T-helper 1 cell treated with Interleukin-12 subunit alpha and Interleukin-12 subunit beta and Interleukin-4 antibody, amounts not matched to agents 30 μg/mL and 1 μg/mL, for 36 hours (primary cell): Measurements from ENCODE around the gene ANKLE1.
"Not testable (repeated sequence)": the region's sequence is repeated elsewhere in the genome, so short reads cannot be mapped to it uniquely, and the experiment has no call there.

ENCODE experiments used
- H3K27ac Mint-ChIP-seq: one replicate; pipeline ENCODE4 v1.8.0; 2021; ENCODE audit warnings: mild to moderate bottlenecking, mixed read lengths
- H3K27me3 Mint-ChIP-seq: one replicate; pipeline ENCODE4 v1.8.0; 2021; ENCODE audit warnings: low read depth, mixed read lengths
- H3K36me3 Mint-ChIP-seq: one replicate; pipeline ENCODE4 v1.8.0; 2021; ENCODE audit warnings: low read depth, mixed read lengths
- H3K4me1 Mint-ChIP-seq: one replicate; pipeline ENCODE4 v1.8.0; 2021; ENCODE audit warnings: low read depth, mixed read lengths
- H3K4me3 Mint-ChIP-seq: one replicate; pipeline ENCODE4 v1.8.0; 2021; ENCODE audit warnings: mild to moderate bottlenecking, moderate library complexity, mixed read lengths
- H3K9me3 Mint-ChIP-seq: one replicate; pipeline ENCODE4 v1.8.0; 2021; ENCODE audit warnings: mixed read lengths

The ANKLE1 gene

GRCh38 chr19:17263712-17264640, 17.7 kb upstream of the ANKLE1 start:
- Mint-ChIP-seq H3K27ac (peak overlapping the region; percentile 61), H3K4me3 (no peak overlapping the region)

GRCh38 chr19:17264641-17264979, 17.1 kb upstream of the ANKLE1 start, which contains the start of gene USHBP1:
Gene USHBP1, minus strand, starts transcription at chr19:17264745. Its CDS starts 446 bp downstream, at chr19:17264299.
- H3K27me3 Mint-ChIP-seq: peaks cover 4% of the 10 kb centered on the region
- no peaks in the 10 kb centered on the region for H3K36me3 Mint-ChIP-seq
- peak within 1 kb of the TSS; percentile 61 for H3K27ac Mint-ChIP-seq
- no peak within 1 kb of the TSS for H3K4me3 Mint-ChIP-seq
- H3K4me1 Mint-ChIP-seq: peaks cover 16% of the 10 kb centered on the region
- H3K9me3 Mint-ChIP-seq: no peaks in the 10 kb centered on the region

More at GRCh38 chr19:17263712-17264640, 17.7 kb upstream of the ANKLE1 start:
- Mint-ChIP-seq H3K27me3 (peaks cover 4% of the 10 kb centered on the region), H3K9me3 (no peaks in the 10 kb centered on the region), H3K4me1 (peaks cover 16% of the 10 kb centered on the region), H3K36me3 (no peaks in the 10 kb centered on the region)

GRCh38 chr19:17266026-17266425, 15.7 kb upstream of the ANKLE1 start:
- Mint-ChIP-seq H3K4me1 (peaks cover 13% of the 10 kb centered on the region), H3K27ac (no peak overlapping the region), H3K4me3 (no peak overlapping the region), H3K27me3 (no peaks in the 10 kb centered on the region), H3K36me3 (peaks cover 7% of the 10 kb centered on the region), H3K9me3 (no peaks in the 10 kb centered on the region)

- Mint-ChIP-seq H3K9me3 (no peaks in the 10 kb centered on the region), H3K4me3 (peak overlapping the region; percentile 76), H3K4me1 (peaks cover 13% of the 10 kb centered on the region), H3K27me3 (no peaks in the 10 kb centered on the region), H3K36me3 (peaks cover 7% of the 10 kb centered on the region), H3K27ac (peak overlapping the region; percentile 78)
These were observed 15.1 kb upstream of the ANKLE1 start for GRCh38 chr19:17266589-17266974.

GRCh38 chr19:17266975-17267788, 14.5 kb upstream of the ANKLE1 start, which contains the start of gene BABAM1:
Gene BABAM1, plus strand, starts transcription at chr19:17267443. Its CDS starts 1,364 bp downstream, at chr19:17268807.
- Mint-ChIP-seq H3K27ac (peak within 1 kb of the TSS; percentile 78), H3K4me3 (peak within 1 kb of the TSS; percentile 76), H3K4me1 (peaks cover 13% of the 10 kb centered on the region)

DNA sequence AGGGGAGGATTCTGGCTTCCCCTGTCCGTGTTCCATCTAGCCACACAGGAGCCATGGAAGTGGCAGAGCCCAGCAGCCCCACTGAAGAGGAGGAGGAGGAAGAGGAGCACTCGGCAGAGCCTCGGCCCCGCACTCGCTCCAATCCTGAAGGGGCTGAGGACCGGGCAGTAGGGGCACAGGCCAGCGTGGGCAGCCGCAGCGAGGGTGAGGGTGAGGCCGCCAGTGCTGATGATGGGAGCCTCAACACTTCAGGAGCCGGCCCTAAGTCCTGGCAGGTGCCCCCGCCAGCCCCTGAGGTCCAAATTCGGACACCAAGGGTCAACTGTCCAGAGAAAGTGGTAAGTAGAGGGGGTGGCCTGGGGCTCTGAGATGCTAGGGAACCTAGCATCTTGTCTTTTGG, 12.9 kb upstream of the ANKLE1 start:
- Mint-ChIP-seq H3K27me3 (no peaks in the 10 kb centered on the region), H3K4me3 (no peak overlapping the region), H3K27ac (no peak overlapping the region), H3K4me1 (peaks cover 13% of the 10 kb centered on the region), H3K36me3 (peaks cover 7% of the 10 kb centered on the region), H3K9me3 (no peaks in the 10 kb centered on the region)

More at GRCh38 chr19:17266975-17267788, 14.5 kb upstream of the ANKLE1 start, which contains the start of gene BABAM1:
- peaks cover 7% of the 10 kb centered on the region for H3K36me3 Mint-ChIP-seq
- no peaks in the 10 kb centered on the region for H3K9me3 Mint-ChIP-seq
- no peaks in the 10 kb centered on the region for H3K27me3 Mint-ChIP-seq

DNA sequence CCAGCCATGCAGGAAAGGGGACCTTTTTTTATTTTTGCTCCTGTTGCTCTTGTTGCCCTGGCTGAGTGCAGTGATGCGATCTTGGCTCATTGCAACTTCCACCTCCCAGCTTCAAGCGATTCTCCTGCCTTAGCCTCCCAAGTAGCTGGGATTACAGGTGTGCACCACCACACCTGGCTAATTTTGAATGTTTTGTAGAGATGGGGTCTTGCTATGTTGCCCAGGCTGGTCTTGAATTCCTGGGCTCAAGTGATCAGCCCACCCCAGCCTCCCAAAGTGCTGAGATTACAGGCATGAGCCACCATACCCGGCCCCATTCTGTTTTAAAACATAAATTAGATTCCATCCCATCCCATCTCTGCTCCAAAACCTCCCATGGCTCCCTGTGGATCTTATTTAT, 6.8 kb upstream of the ANKLE1 start:
- not testable (repeated sequence) for H3K9me3 Mint-ChIP-seq, H3K27me3 Mint-ChIP-seq, H3K27ac Mint-ChIP-seq, H3K4me1 Mint-ChIP-seq, H3K4me3 Mint-ChIP-seq
- peaks cover 13% of the 10 kb centered on the region for H3K36me3 Mint-ChIP-seq

GRCh38 chr19:17275441-17276175, 6.1 kb upstream of the ANKLE1 start:
- Mint-ChIP-seq H3K4me1 (peaks cover 3% of the 10 kb centered on the region), H3K27me3 (no peaks in the 10 kb centered on the region), H3K9me3 (no peaks in the 10 kb centered on the region), H3K36me3 (peaks cover 8% of the 10 kb centered on the region), H3K4me3 (no peak overlapping the region), H3K27ac (no peak overlapping the region)

GRCh38 chr19:17279436-17279835, 2.3 kb upstream of the ANKLE1 start:
- Mint-ChIP-seq H3K9me3 (no peaks in the 10 kb centered on the region), H3K27ac (no peak overlapping the region), H3K27me3 (no peaks in the 10 kb centered on the region), H3K4me1 (peaks cover 10% of the 10 kb centered on the region), H3K4me3 (no peak overlapping the region), H3K36me3 (peaks cover 8% of the 10 kb centered on the region)

GRCh38 chr19:17282488-17283125, 906 bp downstream of the ANKLE1 start:
- Mint-ChIP-seq H3K4me3 (peak overlapping the region; percentile 77), H3K36me3 (peaks cover under 1% of the 10 kb centered on the region), H3K27me3 (no peaks in the 10 kb centered on the region), H3K4me1 (peaks cover 10% of the 10 kb centered on the region), H3K27ac (no peak overlapping the region), H3K9me3 (no peaks in the 10 kb centered on the region)

DNA sequence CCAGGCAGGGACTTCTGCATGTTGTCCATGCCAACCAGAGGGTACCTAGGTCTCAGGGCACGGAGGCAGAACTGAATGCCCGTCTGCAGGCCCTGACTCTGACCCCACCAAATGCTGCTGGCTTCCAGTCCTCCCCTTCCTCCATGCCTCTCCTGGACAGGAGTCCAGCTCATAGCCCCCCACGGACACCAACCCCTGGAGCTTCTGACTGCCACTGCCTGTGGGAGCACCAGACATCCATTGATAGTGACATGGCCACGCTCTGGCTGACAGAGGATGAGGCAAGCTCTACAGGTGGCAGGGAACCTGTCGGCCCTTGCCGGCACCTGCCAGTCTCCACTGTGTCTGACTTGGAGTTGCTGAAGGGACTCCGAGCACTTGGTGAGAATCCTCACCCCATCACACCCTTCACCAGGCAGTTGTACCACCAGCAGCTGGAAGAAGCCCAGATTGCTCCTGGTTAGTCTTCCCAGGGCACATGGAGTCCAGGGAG, 1.8 kb downstream of the ANKLE1 start:
- no peaks in the 10 kb centered on the region for H3K36me3 Mint-ChIP-seq
- no peak overlapping the region for H3K4me3 Mint-ChIP-seq
- no peak overlapping the region for H3K27ac Mint-ChIP-seq
- H3K9me3 Mint-ChIP-seq: no peaks in the 10 kb centered on the region
- no peaks in the 10 kb centered on the region for H3K27me3 Mint-ChIP-seq
- peaks cover 10% of the 10 kb centered on the region for H3K4me1 Mint-ChIP-seq

- H3K27me3 Mint-ChIP-seq: no peaks in the 10 kb centered on the region
- H3K36me3 Mint-ChIP-seq: no peaks in the 10 kb centered on the region
- H3K4me1 Mint-ChIP-seq: peaks cover 8% of the 10 kb centered on the region
- H3K4me3 Mint-ChIP-seq: no peak overlapping the region
- H3K27ac Mint-ChIP-seq: no peak overlapping the region
- no peaks in the 10 kb centered on the region for H3K9me3 Mint-ChIP-seq
These were observed 3.9 kb downstream of the ANKLE1 start for GRCh38 chr19:17285415-17286135.

DNA sequence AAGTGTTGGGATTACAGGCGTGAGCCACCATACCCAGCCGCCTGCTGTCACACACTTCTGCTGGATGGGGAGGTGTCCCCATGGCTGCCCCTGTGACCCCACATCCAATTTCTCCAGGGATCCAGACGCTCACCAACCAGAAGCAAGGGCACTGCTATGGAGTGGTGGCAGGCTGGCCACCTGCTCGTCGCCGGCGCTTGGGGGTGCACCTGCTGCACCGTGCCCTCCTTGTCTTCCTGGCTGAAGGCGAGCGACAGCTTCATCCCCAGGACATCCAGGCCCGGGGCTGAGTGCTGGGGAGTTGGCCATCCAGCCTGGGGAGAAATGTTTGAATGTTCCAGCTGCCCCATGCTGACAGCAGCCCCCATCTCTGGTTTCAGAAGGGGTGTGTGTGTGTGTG, 4.6 kb downstream of the ANKLE1 start:
- peaks cover 7% of the 10 kb centered on the region for H3K4me1 Mint-ChIP-seq
- H3K36me3 Mint-ChIP-seq: no peaks in the 10 kb centered on the region
- H3K27ac Mint-ChIP-seq: no peak overlapping the region
- H3K9me3 Mint-ChIP-seq: no peaks in the 10 kb centered on the region
- H3K27me3 Mint-ChIP-seq: no peaks in the 10 kb centered on the region
- no peak overlapping the region for H3K4me3 Mint-ChIP-seq
